ENCODE results near the gene SLC22A4.

The SLC22A4 gene

DNA sequence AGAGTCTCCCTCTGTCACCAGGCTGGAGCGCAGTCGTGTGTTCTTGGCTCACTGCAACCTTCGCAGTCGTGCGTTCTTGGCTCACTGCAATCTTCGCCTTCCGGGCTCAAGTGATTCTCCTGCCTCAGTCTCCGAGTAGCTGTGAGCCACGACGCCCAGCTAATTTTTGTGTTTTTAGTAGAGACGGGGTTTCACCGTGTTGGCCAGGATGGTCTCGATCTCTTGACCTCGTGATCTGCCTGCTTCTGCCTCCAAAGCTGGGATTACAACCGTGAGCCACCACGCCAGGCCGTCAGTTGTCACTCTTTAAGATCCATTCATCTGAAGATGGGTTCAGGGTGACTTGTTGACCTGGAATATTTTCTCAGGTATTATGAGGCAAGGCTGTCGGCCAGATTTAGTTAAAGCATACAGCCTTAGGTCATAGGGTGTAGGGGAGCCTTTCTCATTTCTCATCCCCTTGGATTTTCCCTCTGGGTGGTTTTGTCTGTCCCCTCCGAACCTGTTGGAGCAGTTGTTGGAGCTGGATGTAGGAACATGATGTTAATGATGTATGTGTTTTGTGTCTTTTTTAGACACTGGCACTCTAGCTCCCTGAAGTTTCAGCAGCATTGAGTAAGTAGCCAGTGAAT, 76.9 kb downstream of the SLC22A4 start:
- in situ Hi-C loops (cut with MboI; ENCODE audit: low sequenced_read_pairs), result no loop called here

DNA sequence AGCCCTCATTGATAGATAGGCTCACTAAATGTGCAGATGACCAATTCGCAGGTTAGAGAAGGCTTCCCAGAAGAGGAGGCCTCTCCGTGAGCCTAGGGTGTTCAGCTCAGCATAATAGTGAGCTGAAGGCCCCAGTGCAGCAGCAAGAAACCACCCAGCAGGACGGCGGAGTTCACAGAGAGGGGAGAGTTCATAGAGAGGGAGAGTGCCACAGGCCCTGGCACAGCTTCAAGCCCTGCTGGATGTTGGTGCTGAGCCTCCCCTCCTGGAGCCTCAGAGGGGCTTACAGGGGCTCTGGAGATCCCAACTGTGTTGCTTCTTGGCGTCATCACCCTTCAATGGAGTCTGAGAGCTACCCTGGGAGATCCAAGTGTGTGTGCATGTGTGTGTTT, 77.4 kb downstream of the SLC22A4 start:
- in situ Hi-C loops (cut with MboI; ENCODE audit: low sequenced_read_pairs), result no loop called here

DNA sequence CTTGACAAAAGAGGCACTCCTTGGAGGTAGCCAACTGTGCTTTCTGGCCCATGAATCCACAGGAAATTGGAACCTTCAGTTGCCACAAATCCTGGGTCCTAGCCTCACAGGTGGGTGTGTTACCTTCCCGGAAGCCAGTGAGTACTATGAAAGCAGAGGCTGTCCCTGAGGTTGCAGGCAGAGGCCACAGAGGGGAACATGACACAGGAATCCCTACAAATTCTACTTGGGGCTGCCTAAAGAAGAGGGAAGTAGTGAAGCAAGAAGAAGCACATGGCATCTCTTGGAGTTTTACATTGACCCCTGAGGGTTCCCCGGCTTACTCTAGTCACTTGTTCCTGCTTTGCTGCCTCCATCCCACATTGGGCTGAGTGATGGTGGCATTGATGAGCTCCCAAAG, 77.9 kb downstream of the SLC22A4 start:
- in situ Hi-C loops (cut with MboI; ENCODE audit: low sequenced_read_pairs), result no loop called here

DNA sequence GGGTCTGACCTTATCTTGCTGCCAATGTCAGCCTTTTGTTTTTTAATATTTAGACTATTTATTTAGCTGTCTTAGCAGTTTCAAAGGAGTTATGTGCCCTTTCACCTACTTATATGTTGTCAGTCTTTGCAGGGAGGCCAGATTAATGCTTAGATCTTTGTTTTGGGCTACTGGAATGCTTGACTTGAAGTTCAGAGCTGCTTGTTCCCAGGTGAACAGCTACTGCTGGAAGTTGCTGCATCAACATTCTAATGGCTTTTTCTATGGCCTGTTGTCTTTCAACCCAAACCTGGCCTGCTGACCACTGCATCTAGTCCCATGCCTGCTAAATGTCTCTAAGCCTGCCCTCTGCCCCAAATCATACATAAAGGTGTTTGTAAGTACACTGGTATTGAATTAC, 78.3 kb downstream of the SLC22A4 start:
- in situ Hi-C loops (cut with MboI; ENCODE audit: low sequenced_read_pairs), result no loop called here

DNA sequence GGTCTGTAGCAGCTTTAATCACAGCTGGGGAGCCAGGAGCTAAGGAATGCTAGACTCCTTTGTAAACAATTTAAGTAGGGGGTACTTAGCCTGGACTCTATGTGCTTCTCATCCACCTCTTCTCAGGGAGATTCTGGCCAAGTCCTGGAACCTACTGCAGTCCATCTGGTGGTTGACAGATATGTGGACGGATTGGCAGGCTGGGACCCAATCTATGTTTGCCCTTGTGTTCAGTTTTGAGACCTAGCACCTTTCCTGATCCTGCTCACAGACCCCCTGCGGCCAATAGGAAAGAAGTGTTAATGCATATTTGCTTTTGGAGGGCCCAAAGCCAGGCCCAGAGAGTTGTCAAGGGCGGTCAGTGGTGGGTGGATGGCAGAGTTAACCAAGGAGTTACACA, 81.8 kb downstream of the SLC22A4 start:
- in situ Hi-C loops (cut with MboI; ENCODE audit: low sequenced_read_pairs), result no loop called here

DNA sequence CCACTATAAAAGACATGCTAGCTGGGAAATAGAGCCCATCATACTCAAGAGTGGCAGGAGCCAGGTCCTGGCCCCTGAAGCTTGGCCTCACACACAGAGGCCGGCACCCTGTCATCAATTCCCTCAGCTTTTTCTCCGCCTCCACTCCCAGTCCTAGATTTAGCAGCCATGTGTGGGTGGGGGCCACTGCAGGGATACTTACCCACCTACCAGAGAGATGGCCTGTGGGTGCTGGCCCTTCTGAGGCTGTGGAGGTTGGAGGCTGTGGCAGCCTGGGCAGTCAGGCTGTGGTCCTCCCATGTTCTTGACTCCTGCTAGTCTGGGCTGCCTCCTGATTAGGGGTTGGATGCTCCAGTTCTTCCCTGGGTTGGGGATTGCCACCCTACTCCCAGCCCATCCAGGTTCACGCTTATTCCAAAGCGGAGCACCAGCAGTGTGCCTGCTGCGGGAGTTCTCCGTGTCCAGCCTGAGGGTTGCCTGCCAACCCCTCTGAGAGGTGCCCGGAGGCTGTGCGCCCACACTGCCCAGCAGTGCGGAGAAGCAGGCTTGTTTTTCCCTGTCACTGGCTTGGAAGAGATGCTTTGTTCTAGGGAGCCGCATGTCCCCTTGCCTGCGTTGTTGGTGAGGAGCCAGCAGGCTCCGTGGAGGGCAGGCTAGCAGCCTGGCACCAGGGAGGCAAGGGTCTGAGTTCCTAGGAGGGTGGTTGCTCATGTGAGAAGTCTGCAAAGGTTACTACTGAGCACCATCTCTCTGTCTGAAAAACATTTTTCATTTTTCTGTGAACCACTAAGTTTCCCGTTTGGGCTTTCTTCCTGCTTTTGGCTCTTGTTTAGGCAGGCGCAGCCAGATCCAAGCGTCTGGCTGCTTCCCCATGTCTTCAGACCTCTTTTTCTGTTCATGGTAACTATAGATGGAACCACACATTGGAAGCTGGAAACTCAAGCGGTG, 82.8 kb downstream of the SLC22A4 start:
- in situ Hi-C loops (cut with MboI; ENCODE audit: low sequenced_read_pairs), result no loop called here

DNA sequence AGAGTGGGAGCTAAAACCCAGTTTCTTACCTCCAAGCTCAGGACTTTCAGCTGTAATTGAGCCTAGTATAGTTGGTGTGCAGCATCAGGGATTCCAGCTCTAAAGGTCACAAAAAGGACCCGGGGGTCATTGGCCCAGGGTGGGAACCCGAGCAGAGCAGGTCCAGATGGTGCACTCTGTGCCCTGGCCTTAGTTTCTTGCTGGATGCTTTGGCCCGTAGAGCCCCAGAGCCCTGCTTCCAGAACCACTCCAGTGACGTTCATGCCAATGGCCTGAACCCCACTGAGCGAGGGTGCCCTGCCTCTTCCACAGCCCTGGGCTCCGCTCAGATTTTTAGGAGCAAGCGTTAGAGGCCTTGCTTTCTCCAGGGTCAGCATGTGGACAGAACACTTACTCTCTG, 83.5 kb downstream of the SLC22A4 start:
- in situ Hi-C loops (cut with MboI; ENCODE audit: low sequenced_read_pairs), result no loop called here

DNA sequence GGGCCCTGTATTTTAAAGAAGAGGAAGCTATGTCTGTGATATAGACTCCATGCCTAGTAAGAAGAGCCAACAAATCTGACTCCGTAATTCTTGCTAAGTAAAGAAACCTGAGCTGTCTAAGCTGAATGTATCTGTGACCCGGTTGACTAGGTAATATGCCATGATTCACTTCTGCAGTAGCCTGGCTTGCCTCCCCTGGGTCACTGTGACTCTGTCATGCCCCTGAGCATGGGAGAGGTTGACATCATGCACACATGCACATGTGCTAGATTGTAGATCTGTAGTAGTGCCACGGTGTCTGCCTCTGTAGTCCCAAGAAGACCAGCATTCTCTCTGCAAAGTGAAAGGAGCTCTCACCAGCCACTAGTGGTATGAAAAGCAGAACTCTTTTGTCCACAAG, 84.4 kb downstream of the SLC22A4 start:
- in situ Hi-C loops (cut with MboI; ENCODE audit: low sequenced_read_pairs), result no loop called here

DNA sequence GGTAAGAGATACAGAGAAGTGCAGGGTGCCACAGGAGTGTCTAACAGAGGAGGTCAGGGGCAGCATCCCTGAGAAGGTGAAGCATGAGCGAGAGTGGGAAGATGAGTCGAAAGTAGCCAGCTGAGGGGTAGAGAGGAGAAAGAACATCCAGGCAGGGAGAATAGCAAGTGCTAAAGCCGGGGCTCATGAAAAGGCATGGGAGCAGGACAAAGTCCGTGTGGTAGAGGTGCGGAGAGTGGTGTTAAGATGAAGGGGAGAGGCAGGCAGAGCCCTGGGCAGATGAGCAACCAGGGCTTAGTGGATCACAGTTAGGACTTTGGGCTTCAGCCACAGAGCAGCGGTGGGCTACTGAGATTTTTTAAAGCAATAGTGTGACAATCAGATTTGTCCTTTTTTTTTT, 85.9 kb downstream of the SLC22A4 start:
- in situ Hi-C loops (cut with MboI; ENCODE audit: low sequenced_read_pairs), result no loop called here

DNA sequence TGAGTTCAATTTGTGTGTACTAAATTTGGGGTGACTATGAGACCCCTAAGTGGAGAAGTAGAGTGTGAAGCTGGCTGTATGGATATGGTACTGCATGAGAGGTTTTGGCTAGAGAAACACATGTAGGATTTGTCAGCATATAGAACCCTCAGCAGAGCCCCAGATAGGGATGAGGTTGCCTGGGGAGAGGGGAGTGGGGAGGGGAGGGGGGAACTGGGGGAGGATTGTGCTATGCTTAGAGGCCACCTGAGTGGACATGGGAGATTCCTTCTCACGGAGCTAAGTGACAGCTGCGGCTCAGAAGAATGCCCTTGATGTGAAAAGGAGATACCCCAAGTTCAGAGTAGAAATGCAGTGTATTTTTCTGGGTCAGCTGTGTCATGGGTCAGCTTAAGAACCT, 86.5 kb downstream of the SLC22A4 start:
- in situ Hi-C loops (cut with MboI; ENCODE audit: low sequenced_read_pairs), result no loop called here

DNA sequence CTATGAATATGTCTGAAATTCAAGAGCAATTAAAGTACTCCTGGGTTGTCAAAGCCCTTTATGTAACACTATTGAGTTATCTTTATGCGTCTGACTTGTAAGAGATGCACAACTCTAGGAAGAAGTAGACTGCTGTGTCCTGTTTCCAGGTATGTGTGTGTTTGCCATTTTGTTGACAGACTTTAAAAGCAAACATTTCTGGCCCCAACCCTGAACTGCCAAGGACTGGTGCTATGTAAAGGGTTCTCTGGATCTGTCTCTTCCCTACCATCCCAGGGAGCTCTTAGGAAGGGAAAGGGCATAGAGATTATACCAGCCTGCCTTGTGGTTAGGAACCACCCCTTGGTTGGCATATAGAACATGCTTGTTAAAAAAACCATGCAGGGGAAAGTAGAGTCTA, 87.4 kb downstream of the SLC22A4 start:
- in situ Hi-C loops (cut with MboI; ENCODE audit: low sequenced_read_pairs), result no loop called here

DNA sequence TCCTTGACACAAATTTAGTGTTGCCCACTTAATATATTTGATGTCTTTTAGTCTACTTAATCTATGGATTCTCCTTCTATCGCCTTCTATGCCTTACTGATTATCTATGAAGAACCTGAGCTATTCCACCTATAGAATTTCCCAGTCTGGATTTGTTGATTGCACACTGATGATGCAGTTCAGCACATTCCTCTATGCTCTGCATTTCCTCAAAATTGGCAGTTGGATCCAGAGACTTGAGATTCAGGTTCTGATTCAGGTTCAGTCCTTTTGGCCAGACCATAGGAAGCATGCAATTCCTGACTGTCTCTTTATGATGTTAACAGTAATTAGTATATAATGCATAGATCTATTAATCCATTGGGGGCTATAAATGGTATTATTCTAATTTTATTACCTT, 89.1 kb downstream of the SLC22A4 start:
- in situ Hi-C loops (cut with MboI; ENCODE audit: low sequenced_read_pairs), result no loop called here

DNA sequence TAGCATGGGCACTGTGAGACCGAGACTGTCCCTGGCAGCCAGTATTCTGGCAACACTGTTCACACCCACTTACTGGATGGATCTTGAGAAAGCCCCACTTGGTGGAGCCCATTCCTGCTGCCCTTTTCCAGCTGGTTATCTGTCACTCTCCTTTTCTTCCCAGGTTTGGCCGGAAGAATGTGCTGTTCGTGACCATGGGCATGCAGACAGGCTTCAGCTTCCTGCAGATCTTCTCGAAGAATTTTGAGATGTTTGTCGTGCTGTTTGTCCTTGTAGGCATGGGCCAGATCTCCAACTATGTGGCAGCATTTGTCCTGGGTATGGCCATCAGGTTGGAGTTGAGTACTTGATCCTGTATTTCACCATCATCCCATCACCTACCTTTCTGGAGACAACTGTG, 89.8 kb downstream of the SLC22A4 start:
- in situ Hi-C loops (cut with MboI; ENCODE audit: low sequenced_read_pairs), result no loop called here

DNA sequence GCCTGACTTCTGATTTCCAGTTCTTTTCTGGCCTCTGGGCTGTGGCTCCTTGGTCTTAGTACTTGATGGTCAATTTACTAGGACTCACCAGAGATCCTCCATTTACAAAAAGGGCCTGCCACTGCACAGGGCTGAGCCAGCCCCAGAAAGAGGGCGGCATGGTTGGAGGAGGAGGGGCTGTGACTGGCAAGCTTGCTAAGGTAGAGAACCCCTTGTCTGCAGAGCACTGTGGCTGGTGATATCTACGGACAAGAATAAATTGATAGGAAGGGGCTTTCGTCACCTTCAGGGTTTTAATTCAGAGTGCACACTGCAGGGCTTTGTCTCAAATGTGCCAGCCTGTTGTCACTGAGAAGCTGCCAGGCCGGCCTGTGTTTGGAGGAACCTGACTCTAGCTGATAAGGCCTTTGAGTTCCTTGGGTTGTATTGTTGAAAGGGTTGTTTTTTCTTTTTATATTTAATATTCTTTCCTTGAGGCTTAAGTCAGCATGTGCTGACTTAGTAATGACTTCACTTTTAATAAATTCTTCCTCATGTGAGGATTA, 90.4 kb downstream of the SLC22A4 start:
- in situ Hi-C loops (cut with MboI; ENCODE audit: low sequenced_read_pairs), result no loop called here

DNA sequence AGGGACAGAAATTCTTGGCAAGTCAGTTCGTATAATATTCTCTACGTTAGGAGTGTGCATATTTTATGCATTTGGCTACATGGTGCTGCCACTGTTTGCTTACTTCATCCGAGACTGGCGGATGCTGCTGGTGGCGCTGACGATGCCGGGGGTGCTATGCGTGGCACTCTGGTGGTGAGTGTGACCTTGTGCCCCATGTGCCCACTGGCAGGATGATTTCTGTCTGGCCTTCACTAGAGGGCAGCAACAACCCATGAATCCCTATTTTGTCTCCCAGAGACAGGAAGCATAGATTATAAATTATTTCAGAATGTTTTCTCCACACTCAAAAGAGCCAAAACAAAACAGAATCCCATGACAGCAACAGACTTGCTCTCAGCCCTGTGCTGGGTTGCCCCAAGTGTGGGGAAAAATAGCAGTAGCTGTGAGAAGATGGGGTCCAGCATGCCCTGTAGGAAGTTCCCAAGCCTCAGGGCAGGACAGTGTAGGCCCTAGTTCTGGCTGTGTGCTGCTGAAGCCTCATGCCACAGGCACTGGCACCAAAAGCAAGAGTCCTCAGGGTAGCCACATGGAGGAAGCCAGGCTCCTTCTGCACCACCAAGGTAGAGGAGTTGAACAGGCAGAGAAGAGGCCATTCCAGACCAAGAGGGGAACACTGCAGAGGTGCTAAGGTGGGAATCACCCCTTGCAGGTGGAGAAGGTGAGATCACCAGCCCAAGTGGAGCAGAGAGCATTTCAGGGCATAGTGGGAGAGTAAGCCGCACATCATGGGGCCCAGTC, 91.3 kb downstream of the SLC22A4 start:
- in situ Hi-C loops (cut with MboI; ENCODE audit: low sequenced_read_pairs), result no loop called here

DNA sequence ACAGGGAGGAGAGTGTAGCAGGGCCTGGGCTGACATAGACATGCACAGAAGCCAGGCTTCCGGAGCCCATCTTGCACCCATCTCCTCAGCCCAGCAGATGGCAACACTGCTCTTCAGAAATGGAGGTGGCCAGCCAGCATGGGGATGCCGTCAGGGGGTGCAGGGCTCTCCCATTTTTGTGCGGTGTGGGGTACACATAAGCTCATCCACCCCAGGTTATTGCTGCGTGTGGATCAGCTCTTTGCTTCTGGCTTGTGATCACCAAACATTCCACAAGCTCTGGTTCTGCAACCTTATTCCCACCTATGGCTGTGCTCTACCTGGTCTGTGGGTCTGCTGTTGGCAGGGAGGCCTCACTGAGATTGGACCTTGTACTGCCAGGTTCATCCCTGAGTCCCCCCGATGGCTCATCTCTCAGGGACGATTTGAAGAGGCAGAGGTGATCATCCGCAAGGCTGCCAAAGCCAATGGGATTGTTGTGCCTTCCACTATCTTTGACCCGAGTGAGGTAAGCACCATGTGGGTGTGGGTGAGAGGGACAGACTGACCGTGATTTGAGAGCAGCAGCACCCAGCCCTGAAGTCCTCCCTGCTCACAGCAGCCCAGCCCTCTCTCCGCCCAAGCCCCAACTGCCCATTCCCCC, 92.6 kb downstream of the SLC22A4 start:
- in situ Hi-C loops (cut with MboI; ENCODE audit: low sequenced_read_pairs), result no loop called here

DNA sequence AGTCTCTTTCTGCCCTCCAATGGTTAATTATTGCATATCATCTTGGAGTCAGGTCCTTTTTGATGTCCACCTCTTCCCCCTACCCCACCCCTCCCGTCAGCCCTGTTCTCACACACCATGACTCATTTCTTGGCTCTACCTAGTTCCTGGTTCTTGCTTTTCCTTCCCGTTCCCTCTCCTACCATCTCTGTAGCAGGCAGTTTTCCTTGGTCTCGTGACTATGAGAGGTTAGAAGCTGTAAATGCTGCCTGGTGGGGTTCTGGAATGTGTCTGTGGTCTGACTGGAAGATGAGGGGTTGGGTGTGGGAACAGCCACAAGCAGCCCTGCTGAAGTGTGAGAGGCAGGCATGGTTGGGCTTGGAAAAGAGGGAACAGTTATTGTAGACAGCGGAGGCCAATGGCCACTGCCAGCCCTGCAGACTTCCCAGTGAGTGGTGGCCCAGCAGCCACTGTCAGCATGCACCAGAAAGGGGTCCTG, 93.5 kb downstream of the SLC22A4 start:
- in situ Hi-C loops (cut with MboI; ENCODE audit: low sequenced_read_pairs), result no loop called here

DNA sequence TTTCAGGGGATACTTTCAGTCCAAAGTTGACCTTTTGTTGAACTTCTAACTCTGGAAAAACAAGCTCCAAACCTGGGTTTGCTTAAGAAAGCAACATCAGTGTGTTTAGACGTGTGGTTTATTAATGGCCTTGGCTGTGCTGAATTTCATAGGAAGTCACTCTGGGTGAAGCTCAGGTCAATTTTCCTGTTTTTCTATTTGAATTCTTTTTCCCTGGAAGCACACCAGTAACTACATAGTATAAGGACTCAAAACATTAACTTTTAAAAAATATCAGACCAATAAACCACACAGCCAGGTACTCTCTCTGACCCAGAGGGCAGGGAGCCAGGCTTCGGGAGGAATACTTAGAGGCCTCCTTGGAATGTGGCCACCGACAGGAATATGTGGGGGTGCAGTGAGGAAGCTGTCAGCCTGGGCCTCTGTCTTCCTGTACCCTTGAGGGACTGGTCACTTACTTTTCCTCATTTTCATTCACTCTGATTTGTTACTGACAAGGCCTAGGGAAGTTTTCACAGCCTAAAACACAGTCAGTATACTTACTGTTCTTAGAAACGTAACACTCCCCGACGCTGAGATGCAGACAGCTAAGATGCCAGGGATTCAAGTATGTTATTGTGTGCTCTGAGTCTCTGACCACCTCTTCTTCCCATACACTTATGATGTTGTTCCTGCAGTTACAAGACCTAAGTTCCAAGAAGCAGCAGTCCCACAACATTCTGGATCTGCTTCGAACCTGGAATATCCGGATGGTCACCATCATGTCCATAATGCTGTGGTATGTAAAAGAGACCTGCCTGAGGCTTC, 94.3 kb downstream of the SLC22A4 start:
- in situ Hi-C loops (cut with MboI; ENCODE audit: low sequenced_read_pairs), result no loop called here

DNA sequence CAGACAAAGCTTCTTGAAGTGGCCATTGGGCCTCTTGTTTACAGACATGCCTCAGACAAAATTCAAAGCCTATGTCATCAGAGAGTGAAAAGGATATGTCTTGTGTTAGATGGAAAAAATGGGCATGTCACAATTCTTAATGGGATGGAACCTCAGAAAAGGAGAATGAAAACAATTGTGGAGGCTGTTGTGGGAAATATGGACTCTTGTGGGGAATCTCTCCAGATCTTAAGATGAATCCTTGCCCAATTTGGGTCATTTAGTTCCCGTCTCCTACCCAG, 94.8 kb downstream of the SLC22A4 start:
- in situ Hi-C loops (cut with MboI; ENCODE audit: low sequenced_read_pairs), result no loop called here

DNA sequence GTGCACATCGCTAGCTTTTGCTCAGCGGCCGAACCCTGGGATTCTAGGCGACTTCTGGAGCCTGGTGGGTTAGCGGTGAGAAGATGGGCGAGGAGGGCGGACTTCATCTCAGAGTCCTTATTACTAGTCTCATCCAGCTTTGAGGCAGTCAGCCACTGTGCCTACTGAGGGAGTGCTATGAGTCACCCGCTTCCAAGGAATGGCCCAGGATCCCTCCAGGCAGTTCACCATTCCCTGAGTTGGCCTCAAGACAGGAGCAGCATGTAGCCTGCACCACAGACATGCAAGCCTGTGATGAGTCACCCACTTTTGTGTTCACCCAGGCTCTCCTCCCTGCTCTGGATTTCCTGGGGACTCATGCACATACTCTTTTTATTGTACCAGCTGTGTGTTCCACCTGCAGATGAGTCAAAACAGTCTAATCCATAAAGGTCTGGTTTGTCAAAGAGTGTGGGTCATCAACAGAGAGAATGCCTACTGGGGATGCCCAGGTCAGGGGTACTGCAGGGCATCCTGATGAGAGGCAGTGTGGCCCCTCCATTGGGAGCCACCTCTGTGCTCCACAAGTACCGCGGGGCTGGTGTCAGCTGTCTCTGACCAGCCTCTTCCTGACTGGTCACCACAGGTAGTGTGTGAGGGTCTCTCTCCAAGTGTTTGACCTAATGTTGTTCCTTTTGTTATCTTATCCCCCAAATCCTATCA, 95.5 kb downstream of the SLC22A4 start:
- in situ Hi-C loops (cut with MboI; ENCODE audit: low sequenced_read_pairs), result no loop called here

Data from hTERT RPE-1 (cell line).